K562 (cell line): Measurements from ENCODE around the gene PHLDB2. TPM values are rescaled to one million over a fixed set of nuclear protein-coding genes. Genes with fewer than 3 reads are reported as not detected.
A peak's percentile ranks its signal among the peaks of the same experiment; 100 is the strongest.

Experiments used
- ATAC-seq: fragments of 200-7000 bp; cut with Tn5 transposase; 3 replicates; pipeline ENCODE4 v1.9.1; 2020; ENCODE audit warnings: moderate library complexity
- BruUV-seq: library from RNA; stranded (reverse); fragments of 400-500 nt; replicated peaks from 2 replicates; lab custom pipeline; 2021; lab: Mats Ljungman, UMichigan
- CTCF ChIA-PET: fragments of 300-600 bp; formaldehyde crosslinking; extraction: SDS; loops from one replicate; lab custom pipeline; 2021; ENCODE audit warnings: low intra/inter-chr PET ratio; lab: Yijun Ruan, JAX
- POLR2A ChIA-PET: fragments of 300-600, 350-650 bp; sonication (Branson Sonifier 250); formaldehyde crosslinking; extraction: SDS; loops from one replicate; lab custom pipeline; 2021; ENCODE audit warnings: antibody characterized with exemption, inconsistent platforms; lab: Yijun Ruan, JAX
- DNase-seq, 4 experiments: peaks; one replicate each; pipeline versions ENCODE4 v3.0.0 to v3.0.0-alpha.2; 2011 to 2018; ENCODE audit warnings: low spot score in 3 of 4, mixed read lengths in 3 of 4; ENCODE audit errors: extremely low read depth in 1 of 4
- FAIRE-seq: peaks from 2 replicates; lab custom pipeline; 2011; peaks lifted over from hg19 to GRCh38; lab: Jason Lieb, UNC
- H2AFZ ChIP-seq: 2 replicates; pipeline ENCODE4 v1.6.0; 2011; ENCODE audit warnings: low read depth, low read length, control low read depth, inconsistent platforms
- H3K27ac ChIP-seq: fragments of 200-600 bp; 3 replicates; pipeline ENCODE4 v1.8.0; 2011; ENCODE audit warnings: low read depth, mild to moderate bottlenecking, control low read depth, inconsistent platforms, low read length, moderate library complexity, mixed read lengths; ENCODE audit errors: extremely low read depth
- H3K27me3 ChIP-seq, 2 experiments: fragments of 300-600 bp in 1 of 2; 2 replicates in 1 of 2; 3 replicates in 1 of 2; pipeline versions ENCODE4 v1.6.0 to v1.8.0; 2011; ENCODE audit warnings: inconsistent platforms in 2 of 2, low read length in 2 of 2, mild to moderate bottlenecking in 1 of 2, mixed read lengths in 1 of 2, moderate library complexity in 1 of 2; ENCODE audit not compliant: control insufficient read depth in 2 of 2, insufficient read depth in 2 of 2
- H3K36me3 ChIP-seq: fragments of 300-600 bp; 3 replicates; pipeline ENCODE4 v1.8.0; 2011; ENCODE audit warnings: mild to moderate bottlenecking, low read length, inconsistent platforms; ENCODE audit not compliant: control insufficient read depth, insufficient read depth
- H3K4me1 ChIP-seq, 2 experiments: fragments of 200-600 bp in 1 of 2; replicated peaks in 1 of 2; 2 replicates in 1 of 2; 3 replicates in 1 of 2; pipeline versions ENCODE4 v1.5.1 to v1.8.0; 2011; ENCODE audit warnings: inconsistent platforms in 2 of 2, low read length in 2 of 2, mild to moderate bottlenecking in 1 of 2, mixed read lengths in 1 of 2, moderate library complexity in 1 of 2; ENCODE audit not compliant: control insufficient read depth in 2 of 2, insufficient read depth in 2 of 2
- H3K4me2 ChIP-seq: 2 replicates; pipeline ENCODE4 v1.6.1; 2011; ENCODE audit warnings: low read length, control low read depth, inconsistent platforms, mixed read lengths; ENCODE audit not compliant: insufficient read depth
- H3K4me3 ChIP-seq: fragments of 200-600 bp; sonication (generic), shearing (Covaris generic); 2 replicates; pipeline ENCODE4 v1.5.1; 2016; ENCODE audit warnings: control low read depth, inconsistent platforms
- H3K79me2 ChIP-seq: fragments of 200-600 bp; 3 replicates; pipeline ENCODE4 v1.8.0; 2011; ENCODE audit warnings: low read length, inconsistent platforms; ENCODE audit not compliant: control insufficient read depth, insufficient read depth
- H3K9ac ChIP-seq, 2 experiments: 2 replicates each; pipeline versions ENCODE4 v1.6.0 to v1.6.1; 2011; ENCODE audit warnings: low read depth in 2 of 2, low read length in 2 of 2, control low read depth in 1 of 2, inconsistent platforms in 1 of 2, mild to moderate bottlenecking in 1 of 2, mixed read lengths in 1 of 2; ENCODE audit not compliant: insufficient read depth in 1 of 2
- H3K9me1 ChIP-seq: one replicate; pipeline ENCODE4 v1.6.0; 2011; ENCODE audit warnings: inconsistent platforms, mild to moderate bottlenecking, low read length, moderate library complexity; ENCODE audit not compliant: control insufficient read depth, insufficient read depth
- H3K9me3 ChIP-seq: replicated peaks from 2 replicates; pipeline ENCODE4 v1.5.1; 2011; ENCODE audit warnings: low read depth, low read length, inconsistent platforms; ENCODE audit not compliant: control insufficient read depth, insufficient read depth
- H4K20me1 ChIP-seq: replicated peaks from 2 replicates; pipeline ENCODE4 v1.6.1; 2011; ENCODE audit warnings: low read length, inconsistent platforms, mixed read lengths; ENCODE audit not compliant: control insufficient read depth, insufficient read depth
- RAD21 ChIP-seq, 2 experiments: fragments of 250-450 bp in 1 of 2; fragments of 450-650 bp in 1 of 2; sonication (Bioruptor Pico) in 1 of 2; formaldehyde crosslinking in 1 of 2; IDR thresholded peaks in 1 of 2; conservative IDR thresholded peaks in 1 of 2; 2 replicates each; pipeline versions ENCODE4 v1.4.0 to v1.8.0; 2020 to 2022; ENCODE audit warnings: mild to moderate bottlenecking in 2 of 2, moderate library complexity in 1 of 2
- SMC3 ChIP-seq: conservative IDR thresholded peaks from 2 replicates; pipeline ENCODE4 v1.6.1; 2011; ENCODE audit warnings: low read depth, low read length, improper control_type of control experiment; ENCODE audit not compliant: insufficient read depth
- TBP ChIP-seq: optimal IDR thresholded peaks from 2 replicates; pipeline ENCODE3; 2011; ENCODE audit warnings: low read depth, low read length, improper control_type of control experiment
- ZNF146 ChIP-seq: IDR thresholded peaks from one replicate; pipeline ENCODE4 v1.6.1; 2018; ENCODE audit warnings: missing compliant biosample characterization; ENCODE audit not compliant: unreplicated experiment
- WGBS: fragments of 100-300 bp; shearing (Covaris generic); methylation state at CpG from one replicate; pipeline ENCODE4 v1.1.6; 2016; ENCODE audit warnings: low coverage, mixed read lengths; ENCODE audit not compliant: insufficient coverage; ENCODE audit errors: missing lambda C conversion rate; 5-methylcytosine and 5-hydroxymethylcytosine counted together
- in situ Hi-C: fragments of 300-500 bp; cut with MboI; formaldehyde crosslinking; loops from 4 replicates; pipeline ENCODE4 v1.15.0; 2018; ENCODE audit warnings: inconsistent platforms, mixed read lengths
- intact Hi-C: fragments of 100-400 bp; cut with micrococcal nuclease; formaldehyde crosslinking; loops from 2 replicates; pipeline ENCODE4 v1.14.2; 2022
- polyA plus RNA-seq, 8 experiments: library from polyadenylated mRNA; depleted of rRNA in 4 of 8; stranded (reverse) in 5 of 8; unstranded in 3 of 8; fragments of >200 nt; fragmentation: Nextera tagmentation in 2 of 8; fragmentation: Illumina TruSeq in 1 of 8; extraction: Ambion mirVana in 2 of 8; extraction: Trizol in 1 of 8; gene quantifications; 2 replicates each; pipeline versions ENCODE4 v1.2.1 to v1.2.3, GENCODE V29; 2011 to 2014; ENCODE audit warnings: inconsistent platforms in 1 of 8, missing spikeins in 1 of 8
- total RNA-seq, 7 experiments: library from RNA; depleted of rRNA in 6 of 7; stranded (reverse); fragments of >200 nt in 6 of 7; fragmentation: Illumina TruSeq in 2 of 7; extraction: Trizol in 2 of 7; gene quantifications; 2 replicates each; pipeline versions ENCODE4 v1.2.1 to v1.2.3, GENCODE V29; 2011 to 2021; ENCODE audit warnings: low replicate concordance in 1 of 7
- TF ChIP-seq, protein P1 (sequence below), 2 experiments: fragments of 450-650 bp; formaldehyde crosslinking in 1 of 2; IDR thresholded peaks; 2 replicates each; pipeline versions ENCODE4 v1.4.0 to v1.6.1; 2014 to 2020; ENCODE audit warnings: mild to moderate bottlenecking in 2 of 2, borderline replicate concordance in 1 of 2, low read depth in 1 of 2
- TF ChIP-seq, protein P2 (sequence below), 3 experiments: IDR thresholded peaks in 2 of 3; conservative IDR thresholded peaks in 1 of 3; 2 replicates each; pipeline ENCODE4 v1.5.1; 2011 to 2012; ENCODE audit warnings: low read length in 3 of 3, mild to moderate bottlenecking in 3 of 3, control low read depth in 2 of 3, improper control_type of control experiment in 1 of 3, inconsistent platforms in 1 of 3, low read depth in 1 of 3, mixed read lengths in 1 of 3, moderate library complexity in 1 of 3; ENCODE audit not compliant: insufficient read depth in 2 of 3

PHLDB2 gene
- total and polyA plus RNA-seq, 9 of the 15 experiments (the other 6 are each of a cell fraction or from before 2014, with no cell fraction given) = 0.04 TPM; not detected in 8

DNA sequence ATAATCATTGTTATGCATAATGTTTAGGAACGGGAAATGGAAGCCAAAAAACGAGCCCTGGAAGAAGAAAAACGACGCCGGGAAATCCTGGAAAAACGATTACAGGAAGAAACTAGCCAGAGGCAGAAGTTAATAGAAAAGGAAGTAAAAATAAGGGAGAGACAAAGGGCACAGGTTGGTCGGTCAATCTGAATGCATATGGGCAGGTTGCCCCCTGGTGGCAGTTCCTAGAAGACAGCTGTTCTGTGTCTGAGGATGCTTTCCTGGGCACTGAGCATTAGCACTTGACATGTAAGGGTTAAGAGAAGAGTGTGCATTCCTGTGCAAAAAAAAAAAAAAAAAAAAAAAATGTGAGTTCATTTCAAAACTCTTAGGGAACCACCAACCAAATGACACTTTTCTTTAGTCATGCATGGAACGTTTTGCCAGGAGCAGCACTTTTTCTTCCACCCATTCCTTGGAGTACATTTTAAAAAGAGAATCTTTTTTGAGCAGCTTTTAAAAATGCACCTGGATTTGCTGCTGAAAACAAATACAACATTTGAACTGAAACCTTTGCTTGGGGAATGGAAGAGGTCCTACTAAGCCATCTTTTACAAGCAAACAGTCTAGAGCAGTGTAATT lies 108.7 kb downstream of the PHLDB2 start:
- Histone ChIP-seq H3K4me1 (no peaks in the 10 kb centered on the region), H3K9ac (no peak overlapping the region), H4K20me1 (no peaks in the 10 kb centered on the region), H3K4me3 (no peak overlapping the region), H3K27ac (no peak overlapping the region), H2AFZ (no peak overlapping the region), H3K4me2 (no peak overlapping the region), H3K9me3 (no peaks in the 10 kb centered on the region), H3K9me1 (no peaks in the 10 kb centered on the region), H3K36me3 (no peaks in the 10 kb centered on the region), H3K79me2 (no peaks in the 10 kb centered on the region), H3K27me3 (no peaks in the 10 kb centered on the region; a peak in 2 of 5 replicates)
- ChIA-PET POLR2A (no interaction called here), CTCF (interaction anchor here (0.6 to 2.1 kb wide), 4 partner anchors 250 to 682 kb away, joined by 4 to 8 read pairs (median 6); no protein-coding TSS in a partner anchor)
- ATAC-seq (peak; percentile 93), FAIRE-seq (peak; percentile 82), DNase-seq (peak; percentile 35 to 67 (median 52))
- intact Hi-C loops (loop anchor here (1.0 kb wide), 1 partner anchor 250 kb away; no protein-coding TSS in a partner anchor), in situ Hi-C loops (no loop called here)
- no TSS peak for BruUV-seq
- peak; percentile 67 for TF ChIP-seq SMC3
- TF ChIP-seq, protein P1, sequence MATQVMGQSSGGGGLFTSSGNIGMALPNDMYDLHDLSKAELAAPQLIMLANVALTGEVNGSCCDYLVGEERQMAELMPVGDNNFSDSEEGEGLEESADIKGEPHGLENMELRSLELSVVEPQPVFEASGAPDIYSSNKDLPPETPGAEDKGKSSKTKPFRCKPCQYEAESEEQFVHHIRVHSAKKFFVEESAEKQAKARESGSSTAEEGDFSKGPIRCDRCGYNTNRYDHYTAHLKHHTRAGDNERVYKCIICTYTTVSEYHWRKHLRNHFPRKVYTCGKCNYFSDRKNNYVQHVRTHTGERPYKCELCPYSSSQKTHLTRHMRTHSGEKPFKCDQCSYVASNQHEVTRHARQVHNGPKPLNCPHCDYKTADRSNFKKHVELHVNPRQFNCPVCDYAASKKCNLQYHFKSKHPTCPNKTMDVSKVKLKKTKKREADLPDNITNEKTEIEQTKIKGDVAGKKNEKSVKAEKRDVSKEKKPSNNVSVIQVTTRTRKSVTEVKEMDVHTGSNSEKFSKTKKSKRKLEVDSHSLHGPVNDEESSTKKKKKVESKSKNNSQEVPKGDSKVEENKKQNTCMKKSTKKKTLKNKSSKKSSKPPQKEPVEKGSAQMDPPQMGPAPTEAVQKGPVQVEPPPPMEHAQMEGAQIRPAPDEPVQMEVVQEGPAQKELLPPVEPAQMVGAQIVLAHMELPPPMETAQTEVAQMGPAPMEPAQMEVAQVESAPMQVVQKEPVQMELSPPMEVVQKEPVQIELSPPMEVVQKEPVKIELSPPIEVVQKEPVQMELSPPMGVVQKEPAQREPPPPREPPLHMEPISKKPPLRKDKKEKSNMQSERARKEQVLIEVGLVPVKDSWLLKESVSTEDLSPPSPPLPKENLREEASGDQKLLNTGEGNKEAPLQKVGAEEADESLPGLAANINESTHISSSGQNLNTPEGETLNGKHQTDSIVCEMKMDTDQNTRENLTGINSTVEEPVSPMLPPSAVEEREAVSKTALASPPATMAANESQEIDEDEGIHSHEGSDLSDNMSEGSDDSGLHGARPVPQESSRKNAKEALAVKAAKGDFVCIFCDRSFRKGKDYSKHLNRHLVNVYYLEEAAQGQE (IDR thresholded peaks at IDR 0.05; ENCODE audit: borderline replicate concordance) = peak; percentile 47; the same call in 1 of the 2 replicates
- TF ChIP-seq, protein P1 (CRISPR knock-in tag; IDR thresholded peaks at IDR 0.05; ENCODE audit: low read depth) = no peak
- TF ChIP-seq ZNF146 = no peak
- TF ChIP-seq, protein P2, sequence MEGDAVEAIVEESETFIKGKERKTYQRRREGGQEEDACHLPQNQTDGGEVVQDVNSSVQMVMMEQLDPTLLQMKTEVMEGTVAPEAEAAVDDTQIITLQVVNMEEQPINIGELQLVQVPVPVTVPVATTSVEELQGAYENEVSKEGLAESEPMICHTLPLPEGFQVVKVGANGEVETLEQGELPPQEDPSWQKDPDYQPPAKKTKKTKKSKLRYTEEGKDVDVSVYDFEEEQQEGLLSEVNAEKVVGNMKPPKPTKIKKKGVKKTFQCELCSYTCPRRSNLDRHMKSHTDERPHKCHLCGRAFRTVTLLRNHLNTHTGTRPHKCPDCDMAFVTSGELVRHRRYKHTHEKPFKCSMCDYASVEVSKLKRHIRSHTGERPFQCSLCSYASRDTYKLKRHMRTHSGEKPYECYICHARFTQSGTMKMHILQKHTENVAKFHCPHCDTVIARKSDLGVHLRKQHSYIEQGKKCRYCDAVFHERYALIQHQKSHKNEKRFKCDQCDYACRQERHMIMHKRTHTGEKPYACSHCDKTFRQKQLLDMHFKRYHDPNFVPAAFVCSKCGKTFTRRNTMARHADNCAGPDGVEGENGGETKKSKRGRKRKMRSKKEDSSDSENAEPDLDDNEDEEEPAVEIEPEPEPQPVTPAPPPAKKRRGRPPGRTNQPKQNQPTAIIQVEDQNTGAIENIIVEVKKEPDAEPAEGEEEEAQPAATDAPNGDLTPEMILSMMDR (IDR thresholded peaks at IDR 0.05 in 2 of 3, conservative IDR thresholded peaks at IDR 0.05 in 1 of 3; ENCODE audit: insufficient read depth in 2 of 3, low read depth in 1 of 3, low read length in 3 of 3) = peak; percentile 66 to 69 (median 68)
- TF ChIP-seq TBP = no peak
- peak; percentile 52 to 73 for TF ChIP-seq RAD21 (CRISPR knock-in tag; conservative IDR thresholded peaks at IDR 0.05 in 1 of 2, IDR thresholded peaks at IDR 0.05 in 1 of 2)
- WGBS = 0% methylated on average over 4 of the region's 8 CpGs
